ENCODE data around the gene FAM120B.

DNA sequence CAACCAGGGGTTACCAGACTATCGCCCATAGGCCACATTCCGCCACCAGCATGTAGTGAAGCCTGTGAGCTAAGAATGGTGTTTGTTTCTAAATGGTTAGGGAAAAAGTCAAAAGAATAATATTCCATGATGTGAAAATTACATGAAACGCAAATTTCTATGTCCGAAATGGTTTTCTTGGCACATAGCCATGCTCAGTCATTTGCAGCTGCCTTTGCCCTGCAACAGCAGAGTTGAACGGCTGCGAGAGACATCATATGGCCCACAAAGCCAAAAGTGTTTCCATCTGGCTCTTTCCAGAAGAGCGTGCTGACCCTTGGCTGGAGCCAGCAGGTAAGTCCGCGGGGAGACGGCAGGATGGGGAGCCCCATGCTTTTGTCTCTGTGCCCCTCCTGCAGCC lies 60.7 kb downstream of the FAM120B start:
- TF ChIP-seq POLR2A (IDR thresholded peaks at IDR 0.05; ENCODE audit: low read depth, low read length) (no peak), POLR2AphosphoS5 (IDR thresholded peaks at IDR 0.05; ENCODE audit: low read depth, low read length) (no peak)

All from GM12892 (cell line).